B cell (primary cell): Measurements from ENCODE around the gene C8A. TPM values are rescaled to one million over a fixed set of nuclear protein-coding genes. Genes with fewer than 3 reads are reported as not detected.

ENCODE experiments used
- ATAC-seq: fragments of 200-7000 bp; cut with Tn5 transposase; one replicate; pipeline ENCODE4 v1.10.0; 2021; ENCODE audit warnings: low read depth, mild to moderate bottlenecking, moderate number of reproducible peaks, moderate library complexity
- CTCF ChIA-PET: fragments of 350-600 bp; sonication (Branson Sonifier 250); formaldehyde crosslinking; loops from one replicate; lab custom pipeline; 2021; ENCODE audit warnings: antibody characterized with exemption, inconsistent platforms; lab: Charles Lee
- POLR2A ChIA-PET: fragments of 350-600 bp; sonication (Branson Sonifier 250); formaldehyde crosslinking; loops from one replicate; lab custom pipeline; 2021; ENCODE audit warnings: antibody characterized with exemption; lab: Charles Lee
- DNase-seq: peaks from one replicate; pipeline ENCODE4 v3.0.0; 2013
- H2AFZ ChIP-seq: 2 replicates; pipeline ENCODE4 v1.6.1; 2012; ENCODE audit warnings: mild to moderate bottlenecking, low read depth, low read length; ENCODE audit not compliant: insufficient read depth, poor library complexity, severe bottlenecking
- H3K27ac ChIP-seq, 2 donors: 1 replicate in 1 of 2; 2 replicates in 1 of 2; pipeline ENCODE4 v1.5.1; 2012 to 2013; ENCODE audit warnings: low read length in 2 of 2, mild to moderate bottlenecking in 2 of 2, moderate library complexity in 1 of 2
- H3K27me3 ChIP-seq, 4 experiments: fragments of 200-600 bp in 1 of 4; sonication (generic) in 1 of 4; replicated peaks in 1 of 4; 1 replicate in 2 of 4; 2 replicates in 2 of 4; pipeline versions ENCODE4 v1.6.1 to v1.7.0; 2013 to 2016; ENCODE audit warnings: low read length in 3 of 4, mild to moderate bottlenecking in 2 of 4, mixed read lengths in 1 of 4, moderate library complexity in 1 of 4; ENCODE audit not compliant: insufficient read depth in 4 of 4, control insufficient read depth in 3 of 4; ENCODE audit errors: control extremely low read depth in 1 of 4
- H3K36me3 ChIP-seq, 2 experiments: replicated peaks in 1 of 2; 1 replicate in 1 of 2; 2 replicates in 1 of 2; pipeline versions ENCODE4 v1.6.1 to v1.7.1; 2013; ENCODE audit warnings: low read length in 1 of 2; ENCODE audit not compliant: insufficient read depth in 2 of 2, control insufficient read depth in 1 of 2; ENCODE audit errors: control extremely low read depth in 1 of 2, extremely low read depth in 1 of 2
- H3K4me1 ChIP-seq, 2 donors: fragments of 200-600 bp in 1 of 2; sonication (generic) in 1 of 2; 1 replicate in 1 of 2; 2 replicates in 1 of 2; pipeline versions ENCODE4 v1.5.1 to v1.6.1; 2013 to 2017; ENCODE audit warnings: low read length in 2 of 2; ENCODE audit not compliant: control insufficient read depth in 2 of 2, insufficient read depth in 2 of 2
- H3K4me2 ChIP-seq: replicated peaks from 2 replicates; pipeline ENCODE3; 2012; ENCODE audit warnings: mild to moderate bottlenecking, low read depth, low read length; ENCODE audit not compliant: poor library complexity, severe bottlenecking
- H3K4me3 ChIP-seq, 5 experiments: fragments of 200-600 bp in 1 of 5; sonication (generic) in 1 of 5; 1 replicate in 3 of 5; 2 replicates in 2 of 5; pipeline versions ENCODE4 v1.5.1 to v1.7.0; 2011 to 2016; ENCODE audit warnings: low read length in 4 of 5, mild to moderate bottlenecking in 4 of 5, low read depth in 2 of 5, control low read depth in 1 of 5, moderate library complexity in 1 of 5; ENCODE audit not compliant: insufficient read depth in 1 of 5; ENCODE audit errors: control extremely low read depth in 1 of 5, extremely low read depth in 1 of 5
- H3K79me2 ChIP-seq: fragments of 200-600 bp; sonication (generic); one replicate; pipeline ENCODE4 v1.6.0; 2016; ENCODE audit warnings: low read length; ENCODE audit not compliant: control insufficient read depth, insufficient read depth
- H3K9ac ChIP-seq: fragments of 200-600 bp; sonication (generic); 2 replicates; pipeline ENCODE4 v1.6.1; 2017; ENCODE audit warnings: mild to moderate bottlenecking, low read length, moderate library complexity
- H3K9me3 ChIP-seq, 3 donors: one replicate each; pipeline versions ENCODE4 v1.6.1 to v1.7.1; 2013; ENCODE audit warnings: low read length in 2 of 3; ENCODE audit not compliant: control insufficient read depth in 2 of 3, insufficient read depth in 1 of 3; ENCODE audit errors: control extremely low read depth in 1 of 3
- H4K20me1 ChIP-seq: 2 replicates; pipeline ENCODE4 v1.6.0; 2012; ENCODE audit warnings: mild to moderate bottlenecking, low read length; ENCODE audit not compliant: insufficient read depth, control insufficient read depth, poor library complexity, severe bottlenecking
- H3K27ac Mint-ChIP-seq: one replicate; pipeline ENCODE4 v1.8.0; 2021; ENCODE audit warnings: mixed read lengths
- H3K27me3 Mint-ChIP-seq: one replicate; pipeline ENCODE4 v1.8.0; 2021; ENCODE audit warnings: mixed read lengths
- H3K4me1 Mint-ChIP-seq: one replicate; pipeline ENCODE4 v1.8.0; 2021; ENCODE audit warnings: mixed read lengths
- H3K4me3 Mint-ChIP-seq: one replicate; pipeline ENCODE4 v1.8.0; 2021; ENCODE audit warnings: mixed read lengths
- H3K9me3 Mint-ChIP-seq: one replicate; pipeline ENCODE4 v1.8.0; 2022; ENCODE audit warnings: mixed read lengths; ENCODE audit not compliant: insufficient read depth
- EZH2 ChIP-seq: IDR thresholded peaks from 2 replicates; pipeline ENCODE4 v1.6.1; 2012; ENCODE audit warnings: borderline replicate concordance, low read depth, mild to moderate bottlenecking, moderate library complexity, low read length; ENCODE audit not compliant: insufficient read depth, poor library complexity, severe bottlenecking
- WGBS: methylation state at CpG from one replicate; pipeline ENCODE4 v1.1.5; 2013; ENCODE audit warnings: missing lambda C conversion rate; ENCODE audit not compliant: insufficient coverage; 5-methylcytosine and 5-hydroxymethylcytosine counted together
- intact Hi-C: fragments of 100-400 bp; cut with micrococcal nuclease; formaldehyde crosslinking; loops from one replicate; pipeline ENCODE4 v1.10.0; 2022
- polyA plus RNA-seq: library from polyadenylated mRNA; depleted of rRNA; stranded (reverse); fragments of >200 nt; gene quantifications from 2 replicates; pipeline ENCODE4 v1.2.3, GENCODE V29; 2012
- total RNA-seq, 2 donors: library from RNA; stranded (reverse); fragments of 120-200 nt in 1 of 2; gene quantifications; 1 replicate in 1 of 2; 2 replicates in 1 of 2; pipeline versions ENCODE4 v1.2.3 to v1.2.4, GENCODE V29; 2013 to 2022
- TF ChIP-seq, protein P1 (sequence below): fragments of 200-600 bp; IDR thresholded peaks from one replicate; pipeline ENCODE4 v1.8.0; 2022; ENCODE audit warnings: antibody characterized with exemption, mild to moderate bottlenecking

C8A gene
- total and polyA plus RNA-seq, 2 donors (not counting 1 experiment from before 2014, with no cell fraction given), result not detected

DNA sequence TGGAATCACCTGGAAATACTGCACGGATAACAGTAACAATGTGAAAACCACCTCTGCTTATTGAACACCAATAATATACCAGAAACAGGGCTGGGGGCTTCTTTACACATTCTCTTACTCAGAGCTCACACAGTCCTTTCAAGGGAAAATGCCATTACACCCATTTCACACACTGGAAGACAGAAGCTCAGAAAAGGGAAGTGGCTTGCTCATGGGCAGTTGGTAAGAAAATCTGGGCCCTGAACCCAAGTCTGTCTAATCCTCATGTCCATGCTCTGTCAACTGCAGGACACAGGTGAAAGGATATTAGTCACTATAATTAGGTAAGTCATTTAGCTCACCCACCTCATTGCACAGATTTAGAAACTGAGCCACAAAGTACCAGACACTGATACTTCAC is 18.6 kb downstream of the C8A start:
- TF ChIP-seq EZH2, result no peak
- TF ChIP-seq, protein P1, sequence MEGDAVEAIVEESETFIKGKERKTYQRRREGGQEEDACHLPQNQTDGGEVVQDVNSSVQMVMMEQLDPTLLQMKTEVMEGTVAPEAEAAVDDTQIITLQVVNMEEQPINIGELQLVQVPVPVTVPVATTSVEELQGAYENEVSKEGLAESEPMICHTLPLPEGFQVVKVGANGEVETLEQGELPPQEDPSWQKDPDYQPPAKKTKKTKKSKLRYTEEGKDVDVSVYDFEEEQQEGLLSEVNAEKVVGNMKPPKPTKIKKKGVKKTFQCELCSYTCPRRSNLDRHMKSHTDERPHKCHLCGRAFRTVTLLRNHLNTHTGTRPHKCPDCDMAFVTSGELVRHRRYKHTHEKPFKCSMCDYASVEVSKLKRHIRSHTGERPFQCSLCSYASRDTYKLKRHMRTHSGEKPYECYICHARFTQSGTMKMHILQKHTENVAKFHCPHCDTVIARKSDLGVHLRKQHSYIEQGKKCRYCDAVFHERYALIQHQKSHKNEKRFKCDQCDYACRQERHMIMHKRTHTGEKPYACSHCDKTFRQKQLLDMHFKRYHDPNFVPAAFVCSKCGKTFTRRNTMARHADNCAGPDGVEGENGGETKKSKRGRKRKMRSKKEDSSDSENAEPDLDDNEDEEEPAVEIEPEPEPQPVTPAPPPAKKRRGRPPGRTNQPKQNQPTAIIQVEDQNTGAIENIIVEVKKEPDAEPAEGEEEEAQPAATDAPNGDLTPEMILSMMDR, result no peak
- no peak overlapping the region for H2AFZ ChIP-seq
- H3K79me2 ChIP-seq, result no peaks in the 10 kb centered on the region
- no peaks in the 10 kb centered on the region for H3K9me3 ChIP-seq
- H3K4me3 ChIP-seq, result no peak overlapping the region
- Mint-ChIP-seq H3K9me3 (no peaks in the 10 kb centered on the region), H3K4me1 (no peaks in the 10 kb centered on the region), H3K4me3 (no peak overlapping the region), H3K27me3 (peaks cover 20% of the 10 kb centered on the region), H3K27ac (no peak overlapping the region)
- H3K9ac ChIP-seq, result no peak overlapping the region
- intact Hi-C loops, result no loop called here
- H3K4me1 ChIP-seq, result no peaks in the 10 kb centered on the region
- H3K27ac ChIP-seq, result no peak overlapping the region
- DNase-seq (no peak), ATAC-seq (no peak)
- WGBS, result 80% methylated on average over 1 of the region's 1 CpG
- POLR2A ChIA-PET, result no interaction called here
- CTCF ChIA-PET, result interaction anchor here (0.6 kb wide), 1 partner anchor 1994 kb away, joined by 5 read pairs; no protein-coding TSS in a partner anchor
- H3K36me3 ChIP-seq, result no peaks in the 10 kb centered on the region
- no peaks in the 10 kb centered on the region for H4K20me1 ChIP-seq
- H3K27me3 ChIP-seq, result peaks cover 0 to 3% (median 0%) of the 10 kb centered on the region in 4 experiments
- H3K4me2 ChIP-seq, result no peak overlapping the region

- Histone ChIP-seq H3K27me3 (peaks cover 0 to 3% (median 0%) of the 10 kb centered on the region in 4 experiments), H3K9me3 (no peaks in the 10 kb centered on the region), H3K27ac (no peak overlapping the region), H3K4me3 (no peak overlapping the region), H3K4me1 (no peaks in the 10 kb centered on the region), H4K20me1 (no peaks in the 10 kb centered on the region), H3K79me2 (no peaks in the 10 kb centered on the region), H2AFZ (no peak overlapping the region), H3K4me2 (no peak overlapping the region), H3K36me3 (no peaks in the 10 kb centered on the region), H3K9ac (no peak overlapping the region)
- 97% methylated on average over 2 of the region's 4 CpGs for WGBS
- ATAC-seq (no peak), DNase-seq (no peak)
- no peaks in the 10 kb centered on the region for H3K9me3 Mint-ChIP-seq
- POLR2A ChIA-PET, result no interaction called here
- peaks cover 20% of the 10 kb centered on the region for H3K27me3 Mint-ChIP-seq
- no peak overlapping the region for H3K27ac Mint-ChIP-seq
- no peak overlapping the region for H3K4me3 Mint-ChIP-seq
- intact Hi-C loops, result no loop called here
- TF ChIP-seq, protein P1, result no peak
- TF ChIP-seq EZH2, result no peak
- CTCF ChIA-PET, result no interaction called here
- no peaks in the 10 kb centered on the region for H3K4me1 Mint-ChIP-seq
Observed at GRCh38 chr1:56874689-56875088, 20.1 kb downstream of the C8A start.
